Peyer's patch (tissue), 4 donors: ENCODE measurements around the gene GTF3A. TPM values are rescaled to one million over a fixed set of nuclear protein-coding genes. Genes with fewer than 3 reads are reported as not detected.

Experiments
- DNase-seq, 3 donors: peaks; one replicate each; pipeline ENCODE4 v3.0.0-alpha.2; 2017 to 2019
- H3K27ac ChIP-seq, 4 donors: fragments of 200-600 bp; sonication (generic); one replicate each; pipeline ENCODE4 v1.5.1; 2016 to 2019
- H3K27me3 ChIP-seq, 2 donors: fragments of 200-600 bp; sonication (generic); one replicate each; pipeline ENCODE4 v1.5.1; 2019
- H3K36me3 ChIP-seq, 3 donors: fragments of 200-600 bp; sonication (generic); one replicate each; pipeline ENCODE4 v1.5.1; 2016 to 2019
- H3K4me1 ChIP-seq, 4 donors: fragments of 200-600 bp; sonication (generic); one replicate each; pipeline ENCODE4 v1.5.1; 2016 to 2019
- H3K4me3 ChIP-seq, 4 donors: fragments of 200-600 bp; sonication (generic); 1 replicate in 3 of 4; 2 replicates in 1 of 4; pipeline ENCODE4 v1.5.1; 2016 to 2019; ENCODE audit warnings: mild to moderate bottlenecking in 1 of 4
- H3K9me3 ChIP-seq, 4 donors: fragments of 200-600 bp; sonication (generic); one replicate each; pipeline ENCODE4 v1.5.1; 2016 to 2019; ENCODE audit warnings: mild to moderate bottlenecking in 1 of 4
- POLR2A ChIP-seq, 2 donors: fragments of 450-650 bp; IDR thresholded peaks; one replicate each; pipeline ENCODE4 v1.5.1; 2017; ENCODE audit warnings: antibody characterized with exemption in 2 of 2, mild to moderate bottlenecking in 2 of 2, moderate library complexity in 2 of 2
- total RNA-seq, 4 donors: library from RNA; depleted of rRNA; stranded (reverse); fragments of >200 nt; gene quantifications; one replicate each; pipeline ENCODE4 v1.1.0, GENCODE V29; 2016
- TF ChIP-seq, protein P1 (sequence below), 6 experiments: fragments of 450-650 bp in 4 of 6; fragments of 200-600 bp in 2 of 6; sonication (generic) in 1 of 6; IDR thresholded peaks; one replicate each; pipeline ENCODE4 v1.5.1; 2017 to 2019; ENCODE audit warnings: antibody characterized with exemption in 6 of 6, mild to moderate bottlenecking in 3 of 6, moderate library complexity in 1 of 6

Gene GTF3A
- total RNA-seq, 4 donors from 2014 or later, result 29.2 to 179 (median 49.3) TPM

DNA sequence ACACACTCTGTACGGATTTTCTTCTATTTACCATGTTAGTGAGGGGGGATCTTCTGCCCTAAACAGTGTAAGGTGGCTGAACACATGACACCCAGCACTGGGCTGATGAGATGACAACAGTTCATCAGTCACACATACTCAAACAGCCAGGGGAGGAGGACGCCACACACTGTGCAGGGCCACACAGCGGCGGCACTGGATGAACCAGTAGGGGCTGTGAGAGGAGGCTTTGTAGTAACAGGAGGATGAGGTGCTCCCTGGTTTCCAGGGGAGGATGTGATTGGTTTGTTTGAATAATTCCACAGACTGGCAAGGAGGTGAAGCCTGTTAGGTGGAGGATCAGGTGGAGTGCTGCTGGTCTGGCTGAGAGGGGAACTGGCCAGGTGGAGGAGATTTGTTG, 16.3 kb upstream of the GTF3A start:
- Histone ChIP-seq H3K9me3 (no peaks in the 10 kb centered on the region), H3K27ac (no peak overlapping the region), H3K27me3 (no peaks in the 10 kb centered on the region), H3K36me3 (no peaks in the 10 kb centered on the region), H3K4me3 (no peak overlapping the region), H3K4me1 (peaks cover 0 to 37% (median 2%) of the 10 kb centered on the region in 4 donors)
- no peak for DNase-seq
- TF ChIP-seq, protein P1, sequence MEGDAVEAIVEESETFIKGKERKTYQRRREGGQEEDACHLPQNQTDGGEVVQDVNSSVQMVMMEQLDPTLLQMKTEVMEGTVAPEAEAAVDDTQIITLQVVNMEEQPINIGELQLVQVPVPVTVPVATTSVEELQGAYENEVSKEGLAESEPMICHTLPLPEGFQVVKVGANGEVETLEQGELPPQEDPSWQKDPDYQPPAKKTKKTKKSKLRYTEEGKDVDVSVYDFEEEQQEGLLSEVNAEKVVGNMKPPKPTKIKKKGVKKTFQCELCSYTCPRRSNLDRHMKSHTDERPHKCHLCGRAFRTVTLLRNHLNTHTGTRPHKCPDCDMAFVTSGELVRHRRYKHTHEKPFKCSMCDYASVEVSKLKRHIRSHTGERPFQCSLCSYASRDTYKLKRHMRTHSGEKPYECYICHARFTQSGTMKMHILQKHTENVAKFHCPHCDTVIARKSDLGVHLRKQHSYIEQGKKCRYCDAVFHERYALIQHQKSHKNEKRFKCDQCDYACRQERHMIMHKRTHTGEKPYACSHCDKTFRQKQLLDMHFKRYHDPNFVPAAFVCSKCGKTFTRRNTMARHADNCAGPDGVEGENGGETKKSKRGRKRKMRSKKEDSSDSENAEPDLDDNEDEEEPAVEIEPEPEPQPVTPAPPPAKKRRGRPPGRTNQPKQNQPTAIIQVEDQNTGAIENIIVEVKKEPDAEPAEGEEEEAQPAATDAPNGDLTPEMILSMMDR (IDR thresholded peaks at IDR 0.05), result no peak
- no peak for TF ChIP-seq POLR2A (IDR thresholded peaks at IDR 0.05)

- TF ChIP-seq, protein P1 (IDR thresholded peaks at IDR 0.05), result no peak
- TF ChIP-seq POLR2A (IDR thresholded peaks at IDR 0.05), result no peak
- Histone ChIP-seq H3K9me3 (no peaks in the 10 kb centered on the region), H3K4me3 (no peak overlapping the region), H3K4me1 (peaks cover 0 to 27% (median 0%) of the 10 kb centered on the region in 4 donors), H3K27ac (no peak overlapping the region), H3K27me3 (no peaks in the 10 kb centered on the region), H3K36me3 (no peaks in the 10 kb centered on the region)
- no peak for DNase-seq
Measured at GRCh38 chr13:27409013-27409412, 15.4 kb upstream of the GTF3A start.

DNA sequence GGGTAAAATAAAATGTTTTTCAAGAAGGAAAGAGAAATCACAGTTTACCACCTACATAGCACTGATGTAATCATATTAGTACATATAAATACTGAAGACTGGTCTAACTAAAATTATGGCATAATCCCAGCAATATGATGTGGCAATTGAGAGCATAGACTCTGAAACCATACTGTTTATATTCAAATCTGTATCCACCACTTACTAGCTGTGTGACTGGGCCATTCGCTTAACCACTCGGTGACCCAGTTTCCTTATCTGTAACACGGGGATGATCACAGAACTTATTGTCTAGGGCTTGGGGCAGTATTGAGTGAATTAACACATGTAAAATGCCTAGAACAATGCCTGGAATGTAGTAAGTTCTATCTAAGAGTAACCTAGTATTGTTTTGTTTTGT, 13.1 kb upstream of the GTF3A start:
- no peak overlapping the region for H3K27ac ChIP-seq
- no peaks in the 10 kb centered on the region for H3K27me3 ChIP-seq
- no peaks in the 10 kb centered on the region for H3K36me3 ChIP-seq
- no peak overlapping the region for H3K4me3 ChIP-seq
- H3K9me3 ChIP-seq, result no peaks in the 10 kb centered on the region
- TF ChIP-seq, protein P1 (IDR thresholded peaks at IDR 0.05), result no peak
- TF ChIP-seq POLR2A (IDR thresholded peaks at IDR 0.05), result no peak
- no peak for DNase-seq
- peaks cover 0 to 9% (median 0%) of the 10 kb centered on the region in 4 donors for H3K4me1 ChIP-seq

- Histone ChIP-seq H3K4me1 (no peaks in the 10 kb centered on the region), H3K36me3 (no peaks in the 10 kb centered on the region), H3K27me3 (no peaks in the 10 kb centered on the region), H3K4me3 (no peak overlapping the region), H3K9me3 (no peaks in the 10 kb centered on the region), H3K27ac (no peak overlapping the region)
- DNase-seq, result no peak
- TF ChIP-seq, protein P1 (IDR thresholded peaks at IDR 0.05), result no peak
- TF ChIP-seq POLR2A (IDR thresholded peaks at IDR 0.05), result no peak
Measured at GRCh38 chr13:27415116-27415515, 9.3 kb upstream of the GTF3A start.

GRCh38 chr13:27419328-27419727, 5.1 kb upstream of the GTF3A start:
- Histone ChIP-seq H3K27ac (no peak overlapping the region), H3K4me3 (no peak overlapping the region), H3K36me3 (no peaks in the 10 kb centered on the region), H3K9me3 (no peaks in the 10 kb centered on the region), H3K4me1 (no peaks in the 10 kb centered on the region), H3K27me3 (no peaks in the 10 kb centered on the region)
- TF ChIP-seq POLR2A (IDR thresholded peaks at IDR 0.05), result no peak
- TF ChIP-seq, protein P1 (IDR thresholded peaks at IDR 0.05), result no peak
- DNase-seq, result no peak
